ENCODE data around the gene FGF23.

FGF23 gene

GRCh38 chr12:4379405-4379804, at the start of gene FGF23:
Gene FGF23 (minus strand): TSS chr12:4379712. CDS start chr12:4379582, 130 bp downstream.
- no peak for TF ChIP-seq CTCF (IDR thresholded peaks at IDR 0.05; ENCODE audit: extremely low read depth, missing control alignments)
- DNase-seq (ENCODE audit: low spot score) = no peak

GRCh38 chr12:4424422-4424821, 44.9 kb upstream of the FGF23 start:
- DNase-seq (ENCODE audit: low spot score) = no peak
- TF ChIP-seq CTCF (IDR thresholded peaks at IDR 0.05; ENCODE audit: extremely low read depth, missing control alignments) = no peak

DNA sequence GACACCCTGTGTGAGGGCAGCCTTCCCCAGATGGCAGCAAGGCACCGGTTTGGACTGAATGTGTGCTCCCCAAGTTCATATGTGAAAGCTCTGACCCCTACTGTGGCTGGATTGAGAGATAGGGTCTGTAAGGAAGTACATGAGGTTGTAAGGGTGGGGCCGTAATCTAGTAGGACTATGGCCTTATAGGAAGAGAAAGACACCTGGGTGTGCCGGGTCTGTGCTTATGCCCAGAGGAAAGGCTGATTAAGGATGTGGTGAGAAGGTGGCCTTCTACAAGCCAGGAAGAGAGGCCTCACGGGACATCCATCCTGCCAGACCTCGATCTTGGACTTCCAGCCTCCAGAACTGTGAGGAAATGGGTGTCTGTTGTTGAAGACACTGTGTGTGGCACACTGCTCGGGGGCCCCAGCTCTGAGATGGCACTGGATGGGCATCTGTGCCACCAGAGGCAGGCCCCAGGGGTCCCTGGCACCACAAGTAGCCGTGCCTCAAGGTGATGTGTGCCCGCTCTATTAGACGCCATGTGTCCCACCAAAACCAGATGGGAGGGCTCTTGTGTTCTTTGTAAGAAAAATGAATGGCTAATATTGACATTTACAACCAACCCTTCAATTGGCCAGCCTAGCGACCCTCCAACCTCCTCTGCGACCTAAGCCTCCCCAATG, 44.1 kb upstream of the FGF23 start:
- DNase-seq (ENCODE audit: low spot score) = no peak
- no peak for TF ChIP-seq CTCF (IDR thresholded peaks at IDR 0.05; ENCODE audit: extremely low read depth, missing control alignments)

DNA sequence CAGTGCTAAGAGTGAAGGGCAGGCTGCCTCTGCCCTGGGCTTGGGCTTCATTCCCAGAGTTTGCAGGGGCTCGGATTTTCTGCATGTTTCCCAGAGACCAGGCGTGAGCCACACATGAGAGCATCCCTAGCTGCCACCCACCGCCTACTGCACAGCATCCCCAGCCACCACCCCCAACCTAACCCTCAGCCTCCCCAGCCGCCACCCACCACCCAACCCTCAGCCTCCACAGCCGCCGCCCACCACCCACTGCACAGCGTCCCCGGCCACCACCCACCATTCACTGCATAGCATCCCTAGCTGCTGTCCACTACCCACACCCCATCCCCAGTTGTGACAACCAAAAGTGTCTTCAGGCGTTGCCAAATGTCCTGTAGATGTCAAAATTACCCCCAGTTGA, 43.5 kb upstream of the FGF23 start:
- no peak for DNase-seq (ENCODE audit: low spot score)
- TF ChIP-seq CTCF (IDR thresholded peaks at IDR 0.05; ENCODE audit: extremely low read depth, missing control alignments) = no peak

- peak; percentile 84 for DNase-seq (ENCODE audit: low spot score)
- peak; percentile 25 for TF ChIP-seq CTCF (IDR thresholded peaks at IDR 0.05; ENCODE audit: extremely low read depth, missing control alignments)
Observed at GRCh38 chr12:4421590-4422031, 42.1 kb upstream of the FGF23 start.

- no peak for DNase-seq (ENCODE audit: low spot score)
Observed at GRCh38 chr12:4420138-4420670, 40.7 kb upstream of the FGF23 start.

More at GRCh38 chr12:4420138-4420670, 40.7 kb upstream of the FGF23 start:
- TF ChIP-seq CTCF (IDR thresholded peaks at IDR 0.05; ENCODE audit: extremely low read depth, missing control alignments) = no peak
